BLaER1 treated with 17β-estradiol and CSF1 and Interleukin-3, amounts not matched to agents 10 nM and 100 nM (cell line): ENCODE data around the gene FAM120A.

Experiments
- H3K27ac ChIP-seq, 11 experiments: shearing (Covaris generic); formaldehyde crosslinking; 2 replicates each; pipeline ENCODE4 v1.8.1; 2022
- H3K27me3 ChIP-seq, 11 experiments: shearing (Covaris generic); formaldehyde crosslinking; 2 replicates each; pipeline ENCODE4 v1.8.1; 2022
- H3K36me3 ChIP-seq, 11 experiments: shearing (Covaris generic); formaldehyde crosslinking; 2 replicates each; pipeline ENCODE4 v1.8.1; 2022
- H3K4me1 ChIP-seq, 10 experiments: shearing (Covaris generic); formaldehyde crosslinking; 2 replicates each; pipeline ENCODE4 v1.8.1; 2022
- H3K4me2 ChIP-seq, 11 experiments: shearing (Covaris generic); formaldehyde crosslinking; 2 replicates each; pipeline ENCODE4 v1.8.1; 2022
- H3K4me3 ChIP-seq, 10 experiments: shearing (Covaris generic); formaldehyde crosslinking; 2 replicates each; pipeline ENCODE4 v1.8.1; 2022
- H3K9ac ChIP-seq, 11 experiments: shearing (Covaris generic); formaldehyde crosslinking; 2 replicates each; pipeline ENCODE4 v1.8.1; 2022
- H3K9me3 ChIP-seq, 11 experiments: shearing (Covaris generic); formaldehyde crosslinking; replicated peaks in 1 of 11; 2 replicates each; pipeline ENCODE4 v1.8.1; 2022
- H4K20me1 ChIP-seq, 11 experiments: shearing (Covaris generic); formaldehyde crosslinking; 2 replicates each; pipeline ENCODE4 v1.8.1; 2022
- Cebpa-rat ChIP-seq, 11 experiments: shearing (Covaris generic); IDR thresholded peaks; 2 replicates each; pipeline ENCODE4 v1.8.1; 2022

Gene FAM120A

GRCh38 chr9:93568169-93568568, 116.7 kb downstream of the FAM120A start:
- TF ChIP-seq Cebpa-rat (IDR thresholded peaks at IDR 0.05) = no peak
- H3K36me3 ChIP-seq = peaks cover 15 to 30% (median 18%) of the 10 kb centered on the region in 11 experiments
- peak overlapping the region in 4 of 11 experiments; percentile 89 to 98 (median 93); a peak in 4 of 22 replicates for H3K4me2 ChIP-seq
- peak overlapping the region in 1 of 11 experiments; percentile 97; a peak in 2 of 22 replicates for H3K9ac ChIP-seq
- H3K9me3 ChIP-seq = peaks cover 11 to 21% (median 17%) of the 10 kb centered on the region in 11 experiments
- H4K20me1 ChIP-seq = peaks cover 0 to 6% (median 0%) of the 10 kb centered on the region in 11 experiments; a peak in 2 of 22 replicates
- no peak overlapping the region for H3K4me3 ChIP-seq
- H3K27ac ChIP-seq = no peak overlapping the region; a peak in 2 of 22 replicates
- H3K27me3 ChIP-seq = no peaks in the 10 kb centered on the region
- H3K4me1 ChIP-seq = peaks cover 19 to 55% (median 31%) of the 10 kb centered on the region in 10 experiments

DNA sequence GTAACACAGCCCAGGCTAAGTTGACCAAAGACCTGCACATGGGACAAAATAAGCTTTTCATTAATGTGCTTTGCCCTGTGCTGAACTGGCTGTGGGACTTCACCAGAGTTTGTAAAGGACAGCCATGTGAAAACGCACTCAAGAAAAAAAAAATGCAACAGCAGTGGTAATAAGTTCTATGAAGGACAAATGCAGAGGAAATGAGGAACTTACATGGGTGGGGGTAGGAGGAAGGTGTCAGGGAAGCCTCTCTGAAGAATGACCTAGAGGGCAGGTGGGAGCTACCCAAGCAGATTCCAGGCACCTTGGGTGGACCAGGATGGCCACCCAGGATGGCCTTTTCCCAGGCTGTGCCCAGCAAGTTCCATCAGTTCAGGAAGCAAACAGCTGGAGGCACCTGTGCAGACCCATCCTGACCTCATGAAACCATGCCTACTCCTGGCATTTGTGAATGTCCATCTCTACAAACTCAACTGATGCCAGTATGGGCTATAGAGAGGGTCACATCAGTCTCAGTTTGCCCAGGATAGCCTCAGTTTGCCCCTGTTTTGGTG, 118.2 kb downstream of the FAM120A start:
- H3K4me1 ChIP-seq = peaks cover 22 to 70% (median 40%) of the 10 kb centered on the region in 10 experiments
- H3K4me2 ChIP-seq = peak overlapping the region in 7 of 11 experiments; percentile 14 to 69 (median 44); a peak in 12 of 22 replicates
- H4K20me1 ChIP-seq = no peaks in the 10 kb centered on the region
- TF ChIP-seq Cebpa-rat (IDR thresholded peaks at IDR 0.05) = no peak
- H3K4me3 ChIP-seq = no peak overlapping the region
- H3K9ac ChIP-seq = peak overlapping the region in 1 of 11 experiments; percentile 30; a peak in 1 of 22 replicates
- H3K9me3 ChIP-seq = peaks cover 11 to 21% (median 17%) of the 10 kb centered on the region in 11 experiments
- no peaks in the 10 kb centered on the region for H3K27me3 ChIP-seq
- no peak overlapping the region for H3K27ac ChIP-seq
- H3K36me3 ChIP-seq = peaks cover 0 to 14% (median 3%) of the 10 kb centered on the region in 11 experiments; a peak in 12 of 22 replicates

DNA sequence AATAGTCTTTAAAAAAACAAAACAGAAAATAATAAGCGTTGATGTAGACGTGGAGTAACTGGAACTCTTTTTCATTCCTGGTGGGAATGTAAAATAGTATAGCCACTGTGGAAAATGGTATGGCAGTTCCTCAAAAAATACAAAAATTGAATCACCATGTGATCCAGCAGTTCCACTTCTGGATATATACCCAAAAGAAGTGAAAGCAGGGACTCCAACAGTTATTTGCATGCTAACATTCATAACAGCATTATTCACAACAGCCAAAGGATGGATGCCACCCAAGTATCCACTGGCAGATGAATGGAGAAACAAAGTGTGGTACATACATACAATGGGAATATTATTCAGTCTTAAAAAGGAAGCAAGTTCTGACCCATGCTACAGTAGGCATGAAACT, 120.7 kb downstream of the FAM120A start:
- Histone ChIP-seq H3K9me3 (peaks cover 11 to 21% (median 17%) of the 10 kb centered on the region in 11 experiments), H3K4me2 (peak overlapping the region in 2 of 11 experiments; percentile 29 to 47; a peak in 4 of 22 replicates), H4K20me1 (peaks cover 0 to 2% (median 0%) of the 10 kb centered on the region in 11 experiments; a peak in 4 of 22 replicates), H3K9ac (no peak overlapping the region), H3K27ac (no peak overlapping the region), H3K4me1 (peaks cover 22 to 69% (median 38%) of the 10 kb centered on the region in 10 experiments), H3K27me3 (no peaks in the 10 kb centered on the region), H3K36me3 (peaks cover 0 to 8% (median 0%) of the 10 kb centered on the region in 11 experiments; a peak in 5 of 22 replicates), H3K4me3 (no peak overlapping the region)
- TF ChIP-seq Cebpa-rat (IDR thresholded peaks at IDR 0.05) = no peak

DNA sequence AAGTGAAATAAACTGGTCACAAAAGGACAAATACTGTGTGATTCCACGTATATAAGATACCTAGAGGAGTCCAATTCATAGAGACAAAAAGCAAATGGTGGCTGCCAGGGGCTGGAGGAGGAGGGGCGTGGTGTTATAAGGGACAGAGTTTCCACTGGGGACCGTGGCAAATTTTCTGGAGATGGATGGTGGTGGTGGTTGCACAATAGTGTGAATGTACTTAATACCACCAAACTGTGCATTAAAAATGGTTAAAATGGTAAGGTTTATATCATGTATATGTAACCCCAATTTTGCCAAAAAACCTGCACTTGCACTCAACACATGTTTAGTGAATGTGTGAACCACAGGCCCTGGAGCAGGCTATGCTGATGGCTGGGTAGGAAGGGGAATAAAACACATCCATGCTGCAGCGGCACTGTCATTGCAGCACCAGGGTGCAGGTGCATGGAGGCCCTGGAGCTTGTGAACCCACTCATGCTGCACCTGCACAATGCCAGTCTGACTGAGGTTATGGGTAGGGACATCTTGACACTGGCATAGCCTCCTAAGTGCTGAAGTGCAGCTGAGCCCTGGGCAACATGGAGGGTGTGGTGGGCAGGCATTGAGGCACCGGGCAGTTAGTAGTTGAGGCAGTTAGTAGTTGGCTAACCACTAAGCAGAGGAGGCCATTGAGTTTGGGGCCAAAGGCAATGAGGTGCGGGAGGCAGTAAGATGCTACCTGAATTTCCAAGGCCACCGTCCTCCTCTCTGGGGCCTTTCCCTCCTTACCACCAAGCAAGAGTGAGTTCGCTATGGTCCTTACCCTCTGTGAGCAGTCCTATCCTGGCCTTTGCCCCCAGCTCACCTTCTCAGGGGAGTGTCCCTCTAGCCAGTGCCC, 121.4 kb downstream of the FAM120A start:
- H3K27ac ChIP-seq = no peak overlapping the region
- H3K4me3 ChIP-seq = no peak overlapping the region
- H3K9ac ChIP-seq = no peak overlapping the region
- H3K4me1 ChIP-seq = peaks cover 19 to 66% (median 36%) of the 10 kb centered on the region in 10 experiments
- H3K9me3 ChIP-seq = peaks cover 11 to 21% (median 17%) of the 10 kb centered on the region in 11 experiments
- peaks cover 0 to 8% (median 2%) of the 10 kb centered on the region in 11 experiments; a peak in 11 of 22 replicates for H4K20me1 ChIP-seq
- no peaks in the 10 kb centered on the region for H3K27me3 ChIP-seq
- H3K4me2 ChIP-seq = peak overlapping the region in 3 of 11 experiments; percentile 47 to 95 (median 83); a peak in 5 of 22 replicates
- peaks cover 0 to 8% (median 0%) of the 10 kb centered on the region in 11 experiments; a peak in 5 of 22 replicates for H3K36me3 ChIP-seq
- TF ChIP-seq Cebpa-rat (IDR thresholded peaks at IDR 0.05) = 0 out of 22 replicates have a peak, but pooled peaks of 1 of the 11 experiments have one; percentile 11

DNA sequence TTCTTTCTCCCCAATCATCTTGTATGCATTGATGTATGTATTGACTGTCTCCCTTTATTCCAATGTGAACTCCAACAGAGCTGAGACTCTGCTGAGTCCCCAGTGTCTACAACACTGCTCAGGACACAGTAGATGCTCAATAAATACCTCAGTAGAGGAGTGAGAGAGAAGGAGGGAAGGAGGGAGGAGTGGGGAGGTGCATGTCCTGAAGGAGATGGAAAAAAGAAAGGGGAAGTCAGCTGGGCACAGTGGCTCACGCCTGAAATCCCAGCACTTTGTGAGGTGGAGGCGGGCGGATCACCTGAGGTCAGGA, 122.0 kb downstream of the FAM120A start:
- Histone ChIP-seq H3K36me3 (peaks cover 0 to 8% (median 0%) of the 10 kb centered on the region in 11 experiments; a peak in 5 of 22 replicates), H3K27ac (no peak overlapping the region), H3K9ac (no peak overlapping the region), H4K20me1 (peaks cover 0 to 14% (median 8%) of the 10 kb centered on the region in 11 experiments; a peak in 16 of 22 replicates), H3K4me3 (no peak overlapping the region), H3K4me1 (peaks cover 22 to 66% (median 38%) of the 10 kb centered on the region in 10 experiments), H3K27me3 (no peaks in the 10 kb centered on the region), H3K4me2 (peak overlapping the region in 3 of 11 experiments; percentile 47 to 95 (median 83); a peak in 5 of 22 replicates), H3K9me3 (peaks cover 11 to 21% (median 17%) of the 10 kb centered on the region in 11 experiments)
- no peak for TF ChIP-seq Cebpa-rat (IDR thresholded peaks at IDR 0.05)

- no peak for TF ChIP-seq Cebpa-rat (IDR thresholded peaks at IDR 0.05)
- Histone ChIP-seq H3K4me3 (no peak overlapping the region), H3K4me1 (peaks cover 31 to 68% (median 42%) of the 10 kb centered on the region in 10 experiments), H4K20me1 (peaks cover 0 to 22% (median 16%) of the 10 kb centered on the region in 11 experiments; a peak in 17 of 22 replicates), H3K27me3 (no peaks in the 10 kb centered on the region), H3K9ac (peak overlapping the region in 3 of 11 experiments; percentile 95 to 98 (median 97); a peak in 3 of 22 replicates), H3K27ac (no peak overlapping the region; a peak in 1 of 22 replicates), H3K36me3 (peaks cover 0 to 8% (median 0%) of the 10 kb centered on the region in 11 experiments; a peak in 5 of 22 replicates), H3K9me3 (peaks cover 11 to 21% (median 17%) of the 10 kb centered on the region in 11 experiments), H3K4me2 (peak overlapping the region; percentile 83 to 100 (median 99))
Observed at GRCh38 chr9:93574091-93574899, 122.8 kb downstream of the FAM120A start.

DNA sequence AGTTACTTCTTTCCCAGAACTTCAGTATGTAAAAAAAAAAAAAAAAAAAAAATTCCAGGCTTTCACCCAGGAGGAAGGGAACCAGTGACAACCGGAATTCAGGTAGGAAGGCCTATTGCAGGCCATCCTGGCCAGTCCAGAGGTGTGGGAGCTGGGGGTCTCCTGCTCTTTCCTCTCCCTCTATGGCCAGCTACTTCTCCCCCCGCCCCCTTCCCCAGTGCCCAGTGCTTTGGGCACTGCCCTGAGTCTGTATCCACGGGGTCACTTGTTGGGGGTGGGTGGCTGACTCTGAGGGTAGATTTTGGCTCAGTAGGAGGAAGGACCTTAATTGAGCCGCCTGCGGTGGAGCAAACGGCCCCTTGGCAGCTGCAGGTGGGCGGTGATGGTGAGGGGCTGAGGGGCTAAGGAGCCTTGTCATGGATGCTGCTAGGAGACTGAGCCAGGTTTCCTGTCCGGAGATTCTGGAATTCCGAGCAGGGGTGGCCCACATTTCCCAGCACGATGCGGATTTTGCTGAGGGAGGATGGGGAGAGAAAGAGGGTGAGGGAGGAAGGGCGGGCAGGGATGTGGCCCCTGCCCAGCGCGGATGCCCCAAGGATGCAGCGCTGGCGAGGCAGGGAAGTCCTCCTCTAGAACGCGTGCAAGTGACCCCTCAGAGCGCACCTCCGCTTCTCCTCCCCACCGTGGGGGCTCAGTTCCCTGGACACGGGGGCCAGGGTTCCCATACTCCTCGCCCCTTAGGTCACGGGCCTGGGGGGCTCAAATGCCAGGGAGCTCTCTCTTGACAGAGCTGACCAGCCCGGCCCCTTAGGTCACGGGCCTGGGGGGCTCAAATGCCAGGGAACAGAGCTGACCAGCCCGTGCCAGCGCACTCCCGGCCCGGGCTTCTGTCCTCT, 123.7 kb downstream of the FAM120A start:
- H3K9ac ChIP-seq = peak overlapping the region; percentile 95 to 100 (median 97)
- peaks cover 7 to 31% (median 25%) of the 10 kb centered on the region in 11 experiments; a peak in 18 of 22 replicates for H4K20me1 ChIP-seq
- H3K27ac ChIP-seq = peak overlapping the region; percentile 92 to 99 (median 96)
- TF ChIP-seq Cebpa-rat (IDR thresholded peaks at IDR 0.05) = no peak
- no peaks in the 10 kb centered on the region for H3K27me3 ChIP-seq
- H3K36me3 ChIP-seq = peaks cover 0 to 8% (median 0%) of the 10 kb centered on the region in 11 experiments; a peak in 5 of 22 replicates
- H3K4me1 ChIP-seq = peaks cover 33 to 62% (median 45%) of the 10 kb centered on the region in 10 experiments
- peak overlapping the region; percentile 77 to 92 (median 88) for H3K4me3 ChIP-seq
- peak overlapping the region; percentile 83 to 100 (median 99) for H3K4me2 ChIP-seq
- H3K9me3 ChIP-seq = peaks cover 11 to 18% (median 16%) of the 10 kb centered on the region in 11 experiments
